ENCODE results near the gene RNF7.
"Not testable (repeated sequence)": the region's sequence is repeated elsewhere in the genome, so short reads cannot be mapped to it uniquely, and the experiment has no call there.

RNF7 gene

GRCh38 chr3:141738022-141738890, at the start of gene RNF7:
RNF7 (plus strand) TSS chr3:141738298; CDS start chr3:141738342, 44 bp downstream.
- H3K4me1 Mint-ChIP-seq, result peaks cover 29% of the 10 kb centered on the region
- H3K27me3 Mint-ChIP-seq, result no peaks in the 10 kb centered on the region
- peaks cover 21% of the 10 kb centered on the region for H3K36me3 Mint-ChIP-seq (ENCODE audit: insufficient read depth)
- ATAC-seq (replicated peaks; ENCODE audit: extremely low read depth, poor library complexity, severe bottlenecking) (peak; percentile 93), DNase-seq (ENCODE audit: low spot score in 2 of 2) (peak; percentile 93 to 97)
- peak within 1 kb of the TSS; percentile 97 for H3K4me3 Mint-ChIP-seq
- H3K27ac Mint-ChIP-seq (ENCODE audit: low read depth), result peak within 1 kb of the TSS; percentile 98
- no peaks in the 10 kb centered on the region for H3K9me3 Mint-ChIP-seq

DNA sequence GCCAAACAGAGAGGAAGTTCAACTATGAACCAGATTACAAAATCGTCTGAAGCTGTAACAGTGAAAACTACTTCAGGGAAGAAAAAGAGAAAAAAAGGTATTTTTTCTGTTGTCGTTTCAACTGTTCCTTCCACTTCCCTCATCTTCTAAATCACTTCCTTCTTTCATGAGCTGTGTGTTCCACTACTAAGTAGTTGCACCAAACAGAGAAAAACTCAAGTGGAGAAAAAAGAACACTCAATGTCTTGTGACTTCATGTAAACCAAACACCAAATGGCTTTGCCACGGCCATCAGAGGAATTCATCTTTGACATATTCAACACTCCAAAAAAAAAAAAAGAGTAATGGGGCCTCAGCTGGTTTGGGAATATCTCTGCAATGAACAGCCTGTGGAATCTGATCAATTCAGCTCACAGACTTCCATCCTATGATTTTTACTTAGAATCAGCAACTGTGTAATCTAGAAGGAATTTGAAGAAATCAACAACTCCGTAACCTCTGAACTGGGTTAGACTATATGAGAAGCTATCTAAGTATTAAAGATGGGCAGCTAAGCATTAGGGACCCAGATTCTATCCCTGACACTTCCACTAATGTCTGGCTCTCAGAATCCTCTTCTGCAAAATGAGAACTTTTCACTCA, 47.5 kb upstream of the RNF7 start:
- Mint-ChIP-seq H3K4me1 (peaks cover 12% of the 10 kb centered on the region), H3K27me3 (no peaks in the 10 kb centered on the region), H3K27ac (ENCODE audit: low read depth) (no peak overlapping the region), H3K36me3 (ENCODE audit: insufficient read depth) (no peaks in the 10 kb centered on the region), H3K9me3 (no peaks in the 10 kb centered on the region), H3K4me3 (no peak overlapping the region)
- no peak for DNase-seq (ENCODE audit: low spot score in 2 of 2)
- ATAC-seq (replicated peaks; ENCODE audit: extremely low read depth, poor library complexity, severe bottlenecking), result no peak

GRCh38 chr3:141691471-141691870, 46.6 kb upstream of the RNF7 start:
- not testable (repeated sequence) for H3K4me1 Mint-ChIP-seq; ATAC-seq (replicated peaks; ENCODE audit: extremely low read depth, poor library complexity, severe bottlenecking); H3K27ac Mint-ChIP-seq (ENCODE audit: low read depth); DNase-seq (ENCODE audit: low spot score in 2 of 2); H3K27me3 Mint-ChIP-seq; H3K4me3 Mint-ChIP-seq; H3K9me3 Mint-ChIP-seq; H3K36me3 Mint-ChIP-seq (ENCODE audit: insufficient read depth)

- not testable (repeated sequence) for H3K4me1 Mint-ChIP-seq; H3K27ac Mint-ChIP-seq (ENCODE audit: low read depth); H3K9me3 Mint-ChIP-seq; H3K4me3 Mint-ChIP-seq; ATAC-seq (replicated peaks; ENCODE audit: extremely low read depth, poor library complexity, severe bottlenecking); H3K36me3 Mint-ChIP-seq (ENCODE audit: insufficient read depth); DNase-seq (ENCODE audit: low spot score in 2 of 2); H3K27me3 Mint-ChIP-seq
Measured at GRCh38 chr3:141692973-141693372, 45.1 kb upstream of the RNF7 start.

DNA sequence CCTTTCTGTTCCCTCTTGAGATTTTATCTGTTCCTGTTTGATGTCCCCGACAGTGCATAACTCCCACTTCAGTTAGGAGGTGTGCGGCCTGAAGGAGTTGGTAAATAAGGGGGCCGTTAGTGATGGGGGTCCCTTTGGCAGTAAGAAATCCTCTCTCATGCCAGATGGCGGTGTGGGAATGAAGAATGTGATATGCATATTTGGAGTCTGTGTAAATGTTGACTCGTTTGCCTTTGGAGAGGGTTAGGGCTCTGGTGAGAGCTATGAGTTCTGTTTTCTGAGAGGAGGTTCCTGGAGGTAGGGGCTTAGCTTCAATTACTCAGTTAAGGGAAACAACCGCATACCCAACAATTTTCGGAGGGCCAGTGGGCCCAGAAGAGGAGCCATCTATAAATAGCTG, 38.8 kb upstream of the RNF7 start:
- DNase-seq (ENCODE audit: low spot score in 2 of 2) (no peak), ATAC-seq (replicated peaks; ENCODE audit: extremely low read depth, poor library complexity, severe bottlenecking) (no peak)
- Mint-ChIP-seq H3K9me3 (no peaks in the 10 kb centered on the region), H3K4me1 (no peaks in the 10 kb centered on the region), H3K27ac (ENCODE audit: low read depth) (no peak overlapping the region), H3K27me3 (no peaks in the 10 kb centered on the region), H3K4me3 (no peak overlapping the region), H3K36me3 (ENCODE audit: insufficient read depth) (no peaks in the 10 kb centered on the region)

- no peak for ATAC-seq (replicated peaks; ENCODE audit: extremely low read depth, poor library complexity, severe bottlenecking)
- no peak overlapping the region for H3K4me3 Mint-ChIP-seq
- no peak overlapping the region for H3K27ac Mint-ChIP-seq (ENCODE audit: low read depth)
- DNase-seq (ENCODE audit: low spot score in 2 of 2), result no peak
- H3K27me3 Mint-ChIP-seq, result no peaks in the 10 kb centered on the region
- no peaks in the 10 kb centered on the region for H3K36me3 Mint-ChIP-seq (ENCODE audit: insufficient read depth)
- H3K9me3 Mint-ChIP-seq, result no peaks in the 10 kb centered on the region
- H3K4me1 Mint-ChIP-seq, result no peaks in the 10 kb centered on the region
Measured at GRCh38 chr3:141699897-141700296, 38.2 kb upstream of the RNF7 start.

DNA sequence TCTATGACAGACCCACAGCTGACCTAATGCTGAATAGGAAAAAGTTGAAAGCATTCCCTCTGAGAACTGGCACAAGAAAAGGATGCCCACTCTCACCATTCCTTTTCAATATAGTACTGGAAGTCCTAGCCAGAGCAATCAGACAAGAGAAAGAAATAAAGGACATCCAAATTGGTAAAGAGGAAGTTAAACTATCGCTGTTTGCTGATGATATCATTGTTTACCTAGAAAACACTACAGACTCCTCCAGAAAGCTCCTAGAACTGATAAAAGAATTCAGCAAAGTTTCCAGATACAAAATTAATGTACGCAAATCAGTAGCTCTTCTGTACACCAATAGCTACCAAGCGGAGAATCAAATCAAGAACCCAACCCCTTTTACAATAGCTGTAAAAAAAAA, 34.7 kb upstream of the RNF7 start:
- not testable (repeated sequence) for H3K4me3 Mint-ChIP-seq; H3K27ac Mint-ChIP-seq (ENCODE audit: low read depth); DNase-seq (ENCODE audit: low spot score in 2 of 2); H3K9me3 Mint-ChIP-seq; H3K4me1 Mint-ChIP-seq; H3K27me3 Mint-ChIP-seq; ATAC-seq (replicated peaks; ENCODE audit: extremely low read depth, poor library complexity, severe bottlenecking); H3K36me3 Mint-ChIP-seq (ENCODE audit: insufficient read depth)

GRCh38 chr3:141707741-141708203, 30.3 kb upstream of the RNF7 start:
- H3K27me3 Mint-ChIP-seq, result no peaks in the 10 kb centered on the region
- H3K36me3 Mint-ChIP-seq (ENCODE audit: insufficient read depth), result peaks cover 2% of the 10 kb centered on the region
- H3K9me3 Mint-ChIP-seq, result no peaks in the 10 kb centered on the region
- DNase-seq (ENCODE audit: low spot score in 2 of 2), result no peak
- H3K4me3 Mint-ChIP-seq, result no peak overlapping the region
- no peak for ATAC-seq (replicated peaks; ENCODE audit: extremely low read depth, poor library complexity, severe bottlenecking)
- no peaks in the 10 kb centered on the region for H3K4me1 Mint-ChIP-seq
- no peak overlapping the region for H3K27ac Mint-ChIP-seq (ENCODE audit: low read depth)

DNA sequence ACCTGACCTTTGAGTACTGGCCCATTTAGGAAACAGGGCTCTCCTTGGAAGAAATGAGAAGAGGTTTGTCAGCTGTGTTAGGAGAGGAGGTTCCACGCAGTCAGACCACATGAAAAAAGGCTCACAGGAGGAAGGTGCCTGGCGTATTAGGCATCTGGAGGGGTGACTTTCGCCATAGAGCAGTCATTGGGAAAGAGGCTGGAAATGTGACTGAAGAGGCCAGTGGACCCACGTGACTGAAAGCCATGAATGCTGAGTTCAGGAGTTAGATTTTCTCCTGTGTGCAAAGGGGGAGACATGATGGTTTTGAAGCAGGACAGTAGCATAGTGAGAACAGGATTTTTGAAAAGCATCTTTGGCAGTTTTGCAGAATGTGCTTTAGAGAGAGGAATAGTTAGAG, 29.7 kb upstream of the RNF7 start:
- Mint-ChIP-seq H3K4me3 (no peak overlapping the region), H3K9me3 (no peaks in the 10 kb centered on the region), H3K36me3 (ENCODE audit: insufficient read depth) (peaks cover 2% of the 10 kb centered on the region), H3K4me1 (no peaks in the 10 kb centered on the region), H3K27me3 (no peaks in the 10 kb centered on the region), H3K27ac (ENCODE audit: low read depth) (no peak overlapping the region)
- ATAC-seq (replicated peaks; ENCODE audit: extremely low read depth, poor library complexity, severe bottlenecking) (no peak), DNase-seq (ENCODE audit: low spot score in 2 of 2) (no peak)

DNA sequence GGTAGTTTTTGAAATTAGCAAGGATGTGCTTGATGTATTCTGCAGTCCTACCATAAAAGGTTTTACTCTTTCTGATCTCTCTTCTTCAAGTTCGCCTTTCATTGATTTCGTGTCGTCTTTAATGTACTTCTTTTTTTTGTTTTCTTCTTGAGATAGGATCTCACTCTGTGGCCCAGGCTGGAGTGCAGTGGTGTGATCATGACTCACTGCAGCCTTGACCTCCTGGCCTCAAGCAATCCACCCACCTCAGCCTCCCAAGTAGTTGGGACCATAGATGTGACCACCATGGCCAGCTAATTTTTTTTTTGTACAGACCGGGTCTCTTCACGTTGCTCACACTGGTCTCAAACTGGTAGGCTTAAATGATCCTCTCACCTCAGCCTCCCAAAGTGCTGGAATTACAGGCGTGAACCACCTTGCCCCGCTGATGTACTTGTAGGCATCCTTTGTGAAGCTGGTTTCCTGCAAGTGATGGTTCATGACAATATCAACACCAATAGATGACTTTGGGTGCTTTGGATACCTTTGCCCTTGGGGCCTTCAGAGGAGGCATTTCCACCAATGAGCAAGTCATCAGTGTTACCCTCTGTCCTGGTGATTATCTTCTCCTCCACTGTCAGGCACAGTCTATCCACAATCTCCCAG, 28.9 kb upstream of the RNF7 start:
- Mint-ChIP-seq H3K4me3 (no peak overlapping the region), H3K27me3 (no peaks in the 10 kb centered on the region), H3K4me1 (no peaks in the 10 kb centered on the region), H3K27ac (ENCODE audit: low read depth) (no peak overlapping the region), H3K36me3 (ENCODE audit: insufficient read depth) (peaks cover 2% of the 10 kb centered on the region), H3K9me3 (no peaks in the 10 kb centered on the region)
- DNase-seq (ENCODE audit: low spot score in 2 of 2) (no peak), ATAC-seq (replicated peaks; ENCODE audit: extremely low read depth, poor library complexity, severe bottlenecking) (no peak)

DNA sequence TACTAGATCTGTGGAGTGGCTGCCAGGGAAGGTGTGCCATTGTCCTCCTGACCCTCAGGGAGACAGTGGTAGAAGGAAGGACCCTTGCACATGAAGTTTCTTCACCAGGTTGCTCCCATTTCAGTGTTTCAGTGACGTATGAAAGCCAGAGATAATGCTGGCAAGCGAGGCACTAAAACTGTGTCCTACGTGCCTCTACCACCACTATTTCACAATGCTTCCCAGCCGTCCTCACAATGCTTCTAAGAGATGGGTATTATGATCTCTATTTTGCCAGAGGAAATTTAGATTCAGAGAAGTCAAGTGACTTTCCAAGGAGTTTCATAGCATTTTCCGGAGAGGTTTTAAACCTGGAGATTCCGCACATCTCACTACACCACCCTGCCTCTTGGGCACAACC, 28.0 kb upstream of the RNF7 start:
- DNase-seq (ENCODE audit: low spot score in 2 of 2), result no peak
- Mint-ChIP-seq H3K4me3 (no peak overlapping the region), H3K4me1 (no peaks in the 10 kb centered on the region), H3K27ac (ENCODE audit: low read depth) (no peak overlapping the region), H3K27me3 (no peaks in the 10 kb centered on the region), H3K36me3 (ENCODE audit: insufficient read depth) (peaks cover 3% of the 10 kb centered on the region), H3K9me3 (no peaks in the 10 kb centered on the region)
- ATAC-seq (replicated peaks; ENCODE audit: extremely low read depth, poor library complexity, severe bottlenecking), result no peak

- H3K27ac Mint-ChIP-seq (ENCODE audit: low read depth), result no peak overlapping the region
- no peak for ATAC-seq (replicated peaks; ENCODE audit: extremely low read depth, poor library complexity, severe bottlenecking)
- H3K36me3 Mint-ChIP-seq (ENCODE audit: insufficient read depth), result peaks cover 3% of the 10 kb centered on the region
- H3K4me3 Mint-ChIP-seq, result no peak overlapping the region
- no peaks in the 10 kb centered on the region for H3K9me3 Mint-ChIP-seq
- no peaks in the 10 kb centered on the region for H3K4me1 Mint-ChIP-seq
- no peak for DNase-seq (ENCODE audit: low spot score in 2 of 2)
- H3K27me3 Mint-ChIP-seq, result no peaks in the 10 kb centered on the region
Measured at GRCh38 chr3:141710888-141711616, 27.0 kb upstream of the RNF7 start.

Data from central memory CD8-positive, alpha-beta T cell (primary cell).